Fibroblast of lung (primary cell): ENCODE measurements around the gene BLOC1S4. TPM values are rescaled to one million over a fixed set of nuclear protein-coding genes. Genes with fewer than 3 reads are reported as not detected.

Experiments used
- DNase-seq, 2 donors: peaks; one replicate each; pipeline versions ENCODE4 v3.0.0 to v3.0.0-alpha.2; 2010; ENCODE audit warnings: low read depth in 2 of 2
- H2AFZ ChIP-seq: 2 replicates; pipeline ENCODE4 v1.5.1; 2012; ENCODE audit warnings: low read length, control low read depth, inconsistent platforms
- H3K27ac ChIP-seq: 2 replicates; pipeline ENCODE4 v1.5.1; 2011; ENCODE audit warnings: low read length, control low read depth; ENCODE audit not compliant: insufficient read depth
- H3K27me3 ChIP-seq: 2 replicates; pipeline ENCODE4 v1.5.1; 2011; ENCODE audit warnings: mild to moderate bottlenecking, low read length; ENCODE audit not compliant: control insufficient read depth, insufficient read depth
- H3K36me3 ChIP-seq: 2 replicates; pipeline ENCODE4 v1.5.1; 2011; ENCODE audit warnings: low read length; ENCODE audit not compliant: control insufficient read depth, insufficient read depth
- H3K4me1 ChIP-seq: 2 replicates; pipeline ENCODE4 v1.5.1; 2011; ENCODE audit warnings: low read length; ENCODE audit not compliant: control insufficient read depth, insufficient read depth; ENCODE audit errors: extremely low read depth
- H3K4me2 ChIP-seq: 2 replicates; pipeline ENCODE4 v1.5.1; 2011; ENCODE audit warnings: low read length, control low read depth; ENCODE audit not compliant: insufficient read depth; ENCODE audit errors: extremely low read depth
- H3K4me3 ChIP-seq, 4 experiments: fragments of 200-600 bp in 1 of 4; sonication (generic) in 1 of 4; replicated peaks in 1 of 4; 2 replicates each; pipeline ENCODE4 v1.5.1; 2011 to 2016; ENCODE audit warnings: low read length in 4 of 4, low read depth in 3 of 4, mild to moderate bottlenecking in 3 of 4, control low read depth in 2 of 4, inconsistent platforms in 1 of 4, mixed read lengths in 1 of 4; ENCODE audit not compliant: insufficient read depth in 1 of 4; ENCODE audit errors: control extremely low read depth in 1 of 4
- H3K79me2 ChIP-seq: 2 replicates; pipeline ENCODE4 v1.5.1; 2012; ENCODE audit warnings: mild to moderate bottlenecking, low read length, inconsistent platforms; ENCODE audit not compliant: control insufficient read depth, insufficient read depth
- H3K9ac ChIP-seq: 2 replicates; pipeline ENCODE4 v1.5.1; 2011; ENCODE audit warnings: mild to moderate bottlenecking, low read length, control low read depth; ENCODE audit not compliant: insufficient read depth
- H3K9me3 ChIP-seq: 2 replicates; pipeline ENCODE4 v1.5.1; 2012; ENCODE audit warnings: low read depth, low read length; ENCODE audit not compliant: control insufficient read depth, insufficient read depth
- H4K20me1 ChIP-seq: 2 replicates; pipeline ENCODE4 v1.5.1; 2011; ENCODE audit warnings: low read length; ENCODE audit not compliant: control insufficient read depth, insufficient read depth; ENCODE audit errors: extremely low read depth
- EZH2 ChIP-seq: IDR thresholded peaks from 2 replicates; pipeline ENCODE4 v1.5.1; 2012; ENCODE audit warnings: low read length, control low read depth, mild to moderate bottlenecking; ENCODE audit errors: missing control alignments
- polyA minus RNA-seq: library from RNA; depleted of rRNA, polyadenylated mRNA; stranded (reverse); fragments of >200 nt; gene quantifications from 2 replicates; pipeline ENCODE4 v1.2.3, GENCODE V29; 2011; ENCODE audit warnings: low replicate concordance
- polyA plus RNA-seq, 2 donors: library from polyadenylated mRNA; depleted of rRNA in 1 of 2; stranded (reverse) in 1 of 2; unstranded in 1 of 2; fragments of >200 nt; gene quantifications; 2 replicates each; pipeline ENCODE4 v1.2.1, GENCODE V29; 2011 to 2012; ENCODE audit warnings: missing spikeins in 1 of 2
- total RNA-seq: library from RNA; depleted of rRNA; stranded (reverse); fragments of >200 nt; gene quantifications from 2 replicates; pipeline ENCODE4 v1.2.1, GENCODE V29; 2014
- TF ChIP-seq, protein P1 (sequence below), 2 donors: IDR thresholded peaks in 1 of 2; conservative IDR thresholded peaks in 1 of 2; 1 replicate in 1 of 2; 2 replicates in 1 of 2; pipeline ENCODE4 v1.5.1; 2011 to 2012; ENCODE audit warnings: low read length in 2 of 2, control low read depth in 1 of 2, inconsistent platforms in 1 of 2, low read depth in 1 of 2, mild to moderate bottlenecking in 1 of 2

The BLOC1S4 gene, protein sequence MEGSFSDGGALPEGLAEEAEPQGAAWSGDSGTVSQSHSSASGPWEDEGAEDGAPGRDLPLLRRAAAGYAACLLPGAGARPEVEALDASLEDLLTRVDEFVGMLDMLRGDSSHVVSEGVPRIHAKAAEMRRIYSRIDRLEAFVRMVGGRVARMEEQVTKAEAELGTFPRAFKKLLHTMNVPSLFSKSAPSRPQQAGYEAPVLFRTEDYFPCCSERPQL
- total RNA-seq (10.8 and 12.2 TPM in 2 replicates), polyA plus RNA-seq (12.3 and 13.5 TPM in 2 replicates), polyA minus RNA-seq (1.5 and 2.8 TPM in 2 replicates)
- 13.3 and 15.7 TPM in 2 replicates for polyA plus RNA-seq (2012)

DNA sequence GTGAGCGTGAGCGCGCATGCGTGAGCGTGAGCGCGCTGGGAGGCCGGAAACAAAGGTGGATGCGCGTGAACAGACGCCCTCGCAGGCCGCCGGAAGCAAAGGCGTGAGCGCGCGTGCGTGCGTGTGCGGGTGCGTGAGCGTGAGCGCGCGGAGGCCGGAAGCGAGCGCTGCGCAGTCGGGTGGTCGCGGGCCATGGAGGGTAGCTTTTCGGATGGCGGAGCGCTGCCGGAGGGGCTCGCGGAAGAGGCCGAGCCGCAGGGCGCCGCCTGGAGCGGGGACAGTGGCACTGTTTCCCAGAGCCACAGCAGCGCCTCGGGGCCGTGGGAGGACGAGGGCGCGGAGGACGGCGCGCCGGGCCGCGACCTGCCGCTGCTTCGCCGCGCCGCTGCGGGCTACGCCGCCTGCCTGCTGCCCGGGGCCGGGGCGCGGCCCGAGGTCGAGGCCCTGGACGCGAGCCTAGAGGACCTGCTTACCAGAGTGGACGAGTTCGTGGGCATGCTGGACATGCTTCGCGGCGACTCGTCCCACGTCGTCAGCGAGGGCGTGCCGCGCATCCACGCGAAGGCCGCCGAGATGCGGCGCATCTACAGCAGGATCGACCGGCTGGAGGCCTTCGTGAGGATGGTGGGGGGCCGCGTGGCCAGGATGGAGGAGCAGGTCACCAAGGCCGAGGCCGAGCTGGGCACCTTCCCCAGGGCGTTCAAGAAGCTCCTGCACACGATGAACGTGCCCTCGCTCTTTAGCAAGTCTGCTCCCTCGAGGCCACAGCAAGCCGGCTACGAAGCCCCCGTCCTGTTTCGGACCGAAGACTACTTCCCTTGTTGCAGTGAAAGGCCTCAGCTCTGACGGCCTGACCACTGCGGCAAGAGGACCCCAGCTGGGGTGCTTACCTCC is at the start of gene BLOC1S4:
Gene BLOC1S4 (plus strand): TSS at position 157 of the 894 bp plus-strand sequence. CDS start 36 bp downstream, at position 193.
- peaks cover 17% of the 10 kb centered on the region for H3K79me2 ChIP-seq
- no peaks in the 10 kb centered on the region for H3K9me3 ChIP-seq
- H3K27ac ChIP-seq: peak within 1 kb of the TSS; percentile 81
- peak within 1 kb of the TSS; percentile 77 for H3K9ac ChIP-seq
- peak; percentile 91 to 93 for DNase-seq
- H3K4me3 ChIP-seq: peak within 1 kb of the TSS; percentile 70 to 88 (median 80)
- no peaks in the 10 kb centered on the region for H4K20me1 ChIP-seq
- peak within 1 kb of the TSS; percentile 93 for H2AFZ ChIP-seq
- H3K4me2 ChIP-seq: peak within 1 kb of the TSS; percentile 87
- TF ChIP-seq, protein P1, sequence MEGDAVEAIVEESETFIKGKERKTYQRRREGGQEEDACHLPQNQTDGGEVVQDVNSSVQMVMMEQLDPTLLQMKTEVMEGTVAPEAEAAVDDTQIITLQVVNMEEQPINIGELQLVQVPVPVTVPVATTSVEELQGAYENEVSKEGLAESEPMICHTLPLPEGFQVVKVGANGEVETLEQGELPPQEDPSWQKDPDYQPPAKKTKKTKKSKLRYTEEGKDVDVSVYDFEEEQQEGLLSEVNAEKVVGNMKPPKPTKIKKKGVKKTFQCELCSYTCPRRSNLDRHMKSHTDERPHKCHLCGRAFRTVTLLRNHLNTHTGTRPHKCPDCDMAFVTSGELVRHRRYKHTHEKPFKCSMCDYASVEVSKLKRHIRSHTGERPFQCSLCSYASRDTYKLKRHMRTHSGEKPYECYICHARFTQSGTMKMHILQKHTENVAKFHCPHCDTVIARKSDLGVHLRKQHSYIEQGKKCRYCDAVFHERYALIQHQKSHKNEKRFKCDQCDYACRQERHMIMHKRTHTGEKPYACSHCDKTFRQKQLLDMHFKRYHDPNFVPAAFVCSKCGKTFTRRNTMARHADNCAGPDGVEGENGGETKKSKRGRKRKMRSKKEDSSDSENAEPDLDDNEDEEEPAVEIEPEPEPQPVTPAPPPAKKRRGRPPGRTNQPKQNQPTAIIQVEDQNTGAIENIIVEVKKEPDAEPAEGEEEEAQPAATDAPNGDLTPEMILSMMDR (conservative IDR thresholded peaks at IDR 0.05 in 1 of 2, IDR thresholded peaks at IDR 0.05 in 1 of 2; ENCODE audit: low read depth in 1 of 2, low read length in 2 of 2): peak in 1 of 2 donors; percentile 5
- no peak for TF ChIP-seq EZH2
- no peaks in the 10 kb centered on the region for H3K27me3 ChIP-seq
- H3K36me3 ChIP-seq: no peaks in the 10 kb centered on the region
- no peaks in the 10 kb centered on the region for H3K4me1 ChIP-seq

DNA sequence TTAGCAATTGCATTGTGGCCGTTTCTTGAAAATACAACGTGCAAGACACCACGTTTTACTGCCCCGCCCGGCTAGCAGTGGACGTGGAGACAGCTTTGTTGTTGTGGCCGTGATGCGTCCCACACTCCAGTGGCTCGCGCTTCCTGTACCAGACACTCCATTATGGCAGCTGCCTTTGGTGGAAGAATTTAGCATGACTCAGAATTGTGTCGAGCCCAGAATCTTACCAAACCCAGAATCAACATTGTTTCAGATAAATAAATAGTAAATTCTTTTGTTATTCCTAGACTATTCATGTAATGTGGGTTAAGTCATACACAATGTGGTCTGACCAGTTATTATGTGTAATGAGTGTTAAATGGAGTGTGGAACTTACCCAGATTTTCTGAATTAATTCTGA is 47.6 kb upstream of the BLOC1S4 start:
- Histone ChIP-seq H3K4me1 (no peaks in the 10 kb centered on the region), H3K9ac (no peak overlapping the region), H3K9me3 (no peaks in the 10 kb centered on the region), H2AFZ (no peak overlapping the region), H3K36me3 (no peaks in the 10 kb centered on the region), H4K20me1 (no peaks in the 10 kb centered on the region), H3K79me2 (no peaks in the 10 kb centered on the region), H3K4me3 (no peak overlapping the region), H3K4me2 (no peak overlapping the region), H3K27me3 (peaks cover 12% of the 10 kb centered on the region), H3K27ac (no peak overlapping the region)
- peak in 1 of 2 donors; percentile 94 for DNase-seq
- TF ChIP-seq, protein P1 (conservative IDR thresholded peaks at IDR 0.05 in 1 of 2, IDR thresholded peaks at IDR 0.05 in 1 of 2; ENCODE audit: low read depth in 1 of 2, low read length in 2 of 2): no peak
- TF ChIP-seq EZH2: no peak

DNA sequence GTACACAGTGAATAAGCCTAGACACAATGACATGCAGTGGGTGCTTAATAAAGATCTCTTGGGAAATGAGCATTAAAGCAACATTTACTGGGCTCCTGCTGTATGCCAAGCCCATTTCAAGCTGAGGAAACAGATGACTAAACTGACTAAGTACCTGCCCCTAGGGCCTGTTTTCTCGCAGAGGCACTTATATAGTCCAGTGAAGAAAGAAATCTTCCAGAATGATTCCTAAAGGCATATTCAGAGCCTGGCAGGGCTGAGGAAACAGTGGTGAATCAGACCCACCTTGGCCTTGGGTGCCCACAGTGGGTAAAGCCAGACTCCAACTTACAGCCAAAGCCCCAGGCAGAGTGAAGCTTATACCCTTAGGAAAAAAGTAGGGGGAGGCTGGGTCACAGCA is 44.3 kb upstream of the BLOC1S4 start:
- Histone ChIP-seq H3K27ac (no peak overlapping the region), H3K9me3 (no peaks in the 10 kb centered on the region), H3K79me2 (peaks cover 18% of the 10 kb centered on the region), H3K36me3 (no peaks in the 10 kb centered on the region), H3K9ac (no peak overlapping the region), H3K27me3 (no peaks in the 10 kb centered on the region), H4K20me1 (no peaks in the 10 kb centered on the region), H3K4me2 (no peak overlapping the region), H2AFZ (no peak overlapping the region), H3K4me1 (peaks cover 3% of the 10 kb centered on the region), H3K4me3 (no peak overlapping the region)
- TF ChIP-seq, protein P1 (conservative IDR thresholded peaks at IDR 0.05 in 1 of 2, IDR thresholded peaks at IDR 0.05 in 1 of 2; ENCODE audit: low read depth in 1 of 2, low read length in 2 of 2): no peak
- no peak for TF ChIP-seq EZH2
- DNase-seq: no peak
